B cell (primary cell): Measurements from ENCODE around the gene MAP3K7. TPM values are rescaled to one million over a fixed set of nuclear protein-coding genes. Genes with fewer than 3 reads are reported as not detected.

ENCODE experiments used
- ATAC-seq: fragments of 200-7000 bp; cut with Tn5 transposase; one replicate; pipeline ENCODE4 v1.10.0; 2021; ENCODE audit warnings: low read depth, mild to moderate bottlenecking, moderate number of reproducible peaks, moderate library complexity
- CTCF ChIA-PET: fragments of 350-600 bp; sonication (Branson Sonifier 250); formaldehyde crosslinking; loops from one replicate; lab custom pipeline; 2021; ENCODE audit warnings: antibody characterized with exemption, inconsistent platforms; lab: Charles Lee
- POLR2A ChIA-PET: fragments of 350-600 bp; sonication (Branson Sonifier 250); formaldehyde crosslinking; loops from one replicate; lab custom pipeline; 2021; ENCODE audit warnings: antibody characterized with exemption; lab: Charles Lee
- DNase-seq: peaks from one replicate; pipeline ENCODE4 v3.0.0; 2013
- H2AFZ ChIP-seq: 2 replicates; pipeline ENCODE4 v1.6.1; 2012; ENCODE audit warnings: mild to moderate bottlenecking, low read depth, low read length; ENCODE audit not compliant: insufficient read depth, poor library complexity, severe bottlenecking
- H3K27ac ChIP-seq, 2 donors: 1 replicate in 1 of 2; 2 replicates in 1 of 2; pipeline ENCODE4 v1.5.1; 2012 to 2013; ENCODE audit warnings: low read length in 2 of 2, mild to moderate bottlenecking in 2 of 2, moderate library complexity in 1 of 2
- H3K27me3 ChIP-seq, 4 experiments: fragments of 200-600 bp in 1 of 4; sonication (generic) in 1 of 4; replicated peaks in 1 of 4; 1 replicate in 2 of 4; 2 replicates in 2 of 4; pipeline versions ENCODE4 v1.6.1 to v1.7.0; 2013 to 2016; ENCODE audit warnings: low read length in 3 of 4, mild to moderate bottlenecking in 2 of 4, mixed read lengths in 1 of 4, moderate library complexity in 1 of 4; ENCODE audit not compliant: insufficient read depth in 4 of 4, control insufficient read depth in 3 of 4; ENCODE audit errors: control extremely low read depth in 1 of 4
- H3K36me3 ChIP-seq, 2 experiments: replicated peaks in 1 of 2; 1 replicate in 1 of 2; 2 replicates in 1 of 2; pipeline versions ENCODE4 v1.6.1 to v1.7.1; 2013; ENCODE audit warnings: low read length in 1 of 2; ENCODE audit not compliant: insufficient read depth in 2 of 2, control insufficient read depth in 1 of 2; ENCODE audit errors: control extremely low read depth in 1 of 2, extremely low read depth in 1 of 2
- H3K4me1 ChIP-seq, 2 donors: fragments of 200-600 bp in 1 of 2; sonication (generic) in 1 of 2; 1 replicate in 1 of 2; 2 replicates in 1 of 2; pipeline versions ENCODE4 v1.5.1 to v1.6.1; 2013 to 2017; ENCODE audit warnings: low read length in 2 of 2; ENCODE audit not compliant: control insufficient read depth in 2 of 2, insufficient read depth in 2 of 2
- H3K4me2 ChIP-seq: replicated peaks from 2 replicates; pipeline ENCODE3; 2012; ENCODE audit warnings: mild to moderate bottlenecking, low read depth, low read length; ENCODE audit not compliant: poor library complexity, severe bottlenecking
- H3K4me3 ChIP-seq, 5 experiments: fragments of 200-600 bp in 1 of 5; sonication (generic) in 1 of 5; 1 replicate in 3 of 5; 2 replicates in 2 of 5; pipeline versions ENCODE4 v1.5.1 to v1.7.0; 2011 to 2016; ENCODE audit warnings: low read length in 4 of 5, mild to moderate bottlenecking in 4 of 5, low read depth in 2 of 5, control low read depth in 1 of 5, moderate library complexity in 1 of 5; ENCODE audit not compliant: insufficient read depth in 1 of 5; ENCODE audit errors: control extremely low read depth in 1 of 5, extremely low read depth in 1 of 5
- H3K79me2 ChIP-seq: fragments of 200-600 bp; sonication (generic); one replicate; pipeline ENCODE4 v1.6.0; 2016; ENCODE audit warnings: low read length; ENCODE audit not compliant: control insufficient read depth, insufficient read depth
- H3K9ac ChIP-seq: fragments of 200-600 bp; sonication (generic); 2 replicates; pipeline ENCODE4 v1.6.1; 2017; ENCODE audit warnings: mild to moderate bottlenecking, low read length, moderate library complexity
- H3K9me3 ChIP-seq, 3 donors: one replicate each; pipeline versions ENCODE4 v1.6.1 to v1.7.1; 2013; ENCODE audit warnings: low read length in 2 of 3; ENCODE audit not compliant: control insufficient read depth in 2 of 3, insufficient read depth in 1 of 3; ENCODE audit errors: control extremely low read depth in 1 of 3
- H4K20me1 ChIP-seq: 2 replicates; pipeline ENCODE4 v1.6.0; 2012; ENCODE audit warnings: mild to moderate bottlenecking, low read length; ENCODE audit not compliant: insufficient read depth, control insufficient read depth, poor library complexity, severe bottlenecking
- H3K27ac Mint-ChIP-seq: one replicate; pipeline ENCODE4 v1.8.0; 2021; ENCODE audit warnings: mixed read lengths
- H3K27me3 Mint-ChIP-seq: one replicate; pipeline ENCODE4 v1.8.0; 2021; ENCODE audit warnings: mixed read lengths
- H3K4me1 Mint-ChIP-seq: one replicate; pipeline ENCODE4 v1.8.0; 2021; ENCODE audit warnings: mixed read lengths
- H3K4me3 Mint-ChIP-seq: one replicate; pipeline ENCODE4 v1.8.0; 2021; ENCODE audit warnings: mixed read lengths
- H3K9me3 Mint-ChIP-seq: one replicate; pipeline ENCODE4 v1.8.0; 2022; ENCODE audit warnings: mixed read lengths; ENCODE audit not compliant: insufficient read depth
- CTCF ChIP-seq: fragments of 200-600 bp; IDR thresholded peaks from one replicate; pipeline ENCODE4 v1.8.0; 2022; ENCODE audit warnings: antibody characterized with exemption, mild to moderate bottlenecking
- EZH2 ChIP-seq: IDR thresholded peaks from 2 replicates; pipeline ENCODE4 v1.6.1; 2012; ENCODE audit warnings: borderline replicate concordance, low read depth, mild to moderate bottlenecking, moderate library complexity, low read length; ENCODE audit not compliant: insufficient read depth, poor library complexity, severe bottlenecking
- WGBS: methylation state at CpG from one replicate; pipeline ENCODE4 v1.1.5; 2013; ENCODE audit warnings: missing lambda C conversion rate; ENCODE audit not compliant: insufficient coverage; 5-methylcytosine and 5-hydroxymethylcytosine counted together
- intact Hi-C: fragments of 100-400 bp; cut with micrococcal nuclease; formaldehyde crosslinking; loops from one replicate; pipeline ENCODE4 v1.10.0; 2022
- polyA plus RNA-seq: library from polyadenylated mRNA; depleted of rRNA; stranded (reverse); fragments of >200 nt; gene quantifications from 2 replicates; pipeline ENCODE4 v1.2.3, GENCODE V29; 2012
- total RNA-seq, 2 donors: library from RNA; stranded (reverse); fragments of 120-200 nt in 1 of 2; gene quantifications; 1 replicate in 1 of 2; 2 replicates in 1 of 2; pipeline versions ENCODE4 v1.2.3 to v1.2.4, GENCODE V29; 2013 to 2022

MAP3K7 gene
- total and polyA plus RNA-seq, 2 donors (not counting 1 experiment from before 2014, with no cell fraction given) = 15.0 to 32.8 TPM

GRCh38 chr6:90469906-90470305 lies 117.0 kb downstream of the MAP3K7 start:
- H3K27ac ChIP-seq = no peak overlapping the region
- intact Hi-C loops = loop anchor here (10.0 kb wide), 1 partner anchor 645 kb away; the partner anchor contains the start of gene CASP8AP2
- peaks cover 0 to 4% (median 0%) of the 10 kb centered on the region in 4 experiments for H3K27me3 ChIP-seq
- H3K9ac ChIP-seq = no peak overlapping the region
- Mint-ChIP-seq H3K4me1 (peaks cover 11% of the 10 kb centered on the region), H3K4me3 (no peak overlapping the region), H3K27ac (no peak overlapping the region), H3K9me3 (no peaks in the 10 kb centered on the region), H3K27me3 (peaks cover 9% of the 10 kb centered on the region)
- H3K4me2 ChIP-seq = no peak overlapping the region
- WGBS = no CpG with 5 or more reads among the region's 2 CpGs
- POLR2A ChIA-PET = no interaction called here
- H3K4me3 ChIP-seq = no peak overlapping the region
- H4K20me1 ChIP-seq = no peaks in the 10 kb centered on the region
- no peak for ATAC-seq
- H3K4me1 ChIP-seq = peaks cover 11 to 17% of the 10 kb centered on the region in 2 donors
- DNase-seq = no peak
- CTCF ChIA-PET = interaction anchor here (0.5 to 1.2 kb wide), 3 partner anchors 9 to 529 kb away, joined by 3 read pairs; no protein-coding TSS in a partner anchor
- no peaks in the 10 kb centered on the region for H3K9me3 ChIP-seq
- TF ChIP-seq EZH2 (no peak), CTCF (no peak)
- H3K79me2 ChIP-seq = peaks cover 7% of the 10 kb centered on the region
- no peak overlapping the region for H2AFZ ChIP-seq
- no peaks in the 10 kb centered on the region for H3K36me3 ChIP-seq

- intact Hi-C loops = no loop called here
- Histone ChIP-seq H3K79me2 (peaks cover 7% of the 10 kb centered on the region), H4K20me1 (no peaks in the 10 kb centered on the region), H3K36me3 (no peaks in the 10 kb centered on the region), H3K4me2 (no peak overlapping the region), H3K9ac (no peak overlapping the region), H3K27ac (no peak overlapping the region), H3K9me3 (no peaks in the 10 kb centered on the region), H3K4me3 (no peak overlapping the region), H2AFZ (no peak overlapping the region), H3K27me3 (peaks cover 0 to 4% (median 0%) of the 10 kb centered on the region in 4 experiments), H3K4me1 (peaks cover 11 to 16% of the 10 kb centered on the region in 2 donors)
- peaks cover 10% of the 10 kb centered on the region for H3K4me1 Mint-ChIP-seq
- no CpG with 5 or more reads among the region's 1 CpG for WGBS
- ATAC-seq (no peak), DNase-seq (no peak)
- H3K27ac Mint-ChIP-seq = no peak overlapping the region
- no peaks in the 10 kb centered on the region for H3K9me3 Mint-ChIP-seq
- CTCF ChIA-PET = no interaction called here
- H3K27me3 Mint-ChIP-seq = peaks cover 9% of the 10 kb centered on the region
- no peak for TF ChIP-seq CTCF
- no peak for TF ChIP-seq EZH2
- H3K4me3 Mint-ChIP-seq = no peak overlapping the region
- POLR2A ChIA-PET = no interaction called here
These were observed 118.0 kb downstream of the MAP3K7 start for GRCh38 chr6:90468859-90469258.
